HPDE6-E6E7 (cell line): ENCODE measurements around the gene SC5D.
A peak's percentile ranks its signal among the peaks of the same experiment; 100 is the strongest.

ENCODE experiments used
- DNase-seq: peaks from one replicate; pipeline ENCODE4 v3.0.0; 2011; ENCODE audit warnings: missing footprints; ENCODE audit errors: extremely low spot score

SC5D gene

DNA sequence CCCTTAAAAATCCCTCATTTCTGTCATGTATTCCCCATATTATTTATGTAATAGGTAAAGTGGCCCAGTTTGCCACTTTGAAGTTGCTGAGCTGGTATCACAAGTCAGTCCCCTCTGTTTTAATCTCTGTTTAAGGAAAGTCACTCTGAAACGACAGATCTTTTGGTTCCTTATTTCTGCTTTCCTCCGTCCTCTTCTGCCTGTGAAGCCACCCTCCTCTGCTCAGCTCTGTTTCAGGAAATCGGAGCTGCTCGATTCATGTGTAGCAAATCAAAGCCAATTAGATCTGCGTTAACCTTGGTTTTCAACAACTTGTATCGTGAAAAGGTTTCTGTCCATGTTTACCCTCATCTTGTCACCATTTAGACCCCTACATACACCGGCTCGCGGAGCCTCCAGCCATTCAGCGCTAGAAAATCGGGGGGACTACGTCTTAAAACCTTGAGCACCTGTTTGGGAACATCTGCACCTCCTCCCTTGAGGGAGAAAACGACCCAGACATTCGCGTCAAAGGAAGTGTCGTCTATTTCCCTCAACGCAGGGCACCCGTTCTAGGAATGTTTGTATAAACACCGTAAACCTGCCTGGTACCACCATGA lies 576 bp upstream of the SC5D start:
- DNase-seq = no peak

DNA sequence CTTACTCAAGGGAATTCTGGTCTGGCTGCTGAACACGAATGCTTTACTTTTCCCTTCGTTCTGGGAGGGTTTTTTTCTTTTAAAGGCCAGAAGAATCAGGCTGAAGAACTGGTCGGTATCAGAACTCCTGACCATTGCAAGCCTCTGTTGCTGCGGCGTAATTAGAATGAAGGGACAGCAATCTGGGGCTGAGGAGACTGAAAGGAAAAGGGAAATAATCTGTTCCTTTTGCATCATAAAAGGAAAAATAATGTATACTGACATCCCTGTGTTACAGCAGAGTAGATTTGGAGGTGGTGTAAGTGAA lies 670 bp downstream of the SC5D start:
- DNase-seq = no peak

GRCh38 chr11:121295246-121296029 lies 2.9 kb downstream of the SC5D start:
- DNase-seq = no peak

GRCh38 chr11:121297872-121298271 lies 5.3 kb downstream of the SC5D start:
- DNase-seq = no peak

DNA sequence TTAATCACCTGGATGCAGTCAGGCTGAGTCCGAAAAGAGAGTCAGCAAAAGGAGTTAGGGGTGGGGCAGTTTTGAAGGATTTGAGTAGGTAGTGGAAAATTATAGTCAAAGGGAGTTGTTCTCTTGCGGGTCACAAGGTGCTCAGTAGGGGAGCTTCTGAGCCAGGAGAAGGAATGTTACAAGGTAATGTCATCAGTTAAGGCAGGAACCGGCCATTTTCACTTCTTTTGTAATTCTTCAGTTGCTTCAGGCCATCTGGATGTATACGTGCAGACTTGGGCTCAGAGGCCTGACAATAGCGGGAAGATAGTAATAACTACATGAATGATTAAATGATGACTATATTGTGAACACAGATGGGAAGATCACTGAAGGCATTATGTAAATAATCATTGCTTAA lies 6.2 kb downstream of the SC5D start:
- no peak for DNase-seq

DNA sequence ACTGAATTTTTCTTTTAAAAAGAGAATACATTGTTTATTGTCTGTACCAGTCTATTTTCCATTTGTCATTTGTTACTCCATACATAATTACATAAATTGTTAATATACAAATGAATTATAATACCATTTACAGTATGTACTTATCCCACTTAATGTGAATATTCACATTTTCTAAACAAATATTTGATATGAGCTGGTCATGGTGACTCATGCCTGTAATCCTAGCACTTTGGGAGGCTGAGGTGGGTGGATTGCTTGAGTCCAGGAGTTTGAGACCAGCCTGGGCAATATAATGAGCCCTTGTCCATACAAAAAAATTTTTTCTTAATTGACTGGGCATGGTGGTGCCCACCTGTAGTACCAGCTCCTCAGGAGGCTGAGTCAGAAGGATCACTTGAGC lies 6.8 kb downstream of the SC5D start:
- DNase-seq = no peak

GRCh38 chr11:121300313-121300971 lies 7.9 kb downstream of the SC5D start:
- no peak for DNase-seq

- no peak for DNase-seq
Observed at GRCh38 chr11:121300972-121301699, 8.6 kb downstream of the SC5D start.

GRCh38 chr11:121304759-121305158 lies 12.2 kb downstream of the SC5D start:
- no peak for DNase-seq

- DNase-seq = no peak
Observed at GRCh38 chr11:121308816-121309215, 16.2 kb downstream of the SC5D start.

- no peak for DNase-seq
Observed at GRCh38 chr11:121309688-121310087, 17.1 kb downstream of the SC5D start.

GRCh38 chr11:121310908-121311307 lies 18.3 kb downstream of the SC5D start:
- no peak for DNase-seq

DNA sequence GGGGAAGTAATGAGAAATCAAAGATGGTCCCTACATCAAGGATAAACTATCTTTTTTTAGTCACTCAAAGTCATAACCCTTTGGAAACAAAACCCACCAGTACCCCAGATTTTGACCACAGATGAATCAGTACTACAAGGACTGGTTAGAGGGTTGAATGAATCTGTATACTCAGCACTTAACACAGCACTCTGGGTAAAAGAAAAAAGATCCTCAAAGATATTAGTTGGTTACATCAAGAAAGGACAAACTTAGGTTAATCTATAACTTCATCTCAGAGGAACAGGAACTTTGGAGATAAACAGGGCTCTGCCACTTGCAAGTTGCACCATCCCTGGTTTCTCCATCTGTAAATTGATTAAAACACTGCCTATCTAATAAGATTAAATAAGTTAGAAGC lies 18.8 kb downstream of the SC5D start:
- no peak for DNase-seq

DNA sequence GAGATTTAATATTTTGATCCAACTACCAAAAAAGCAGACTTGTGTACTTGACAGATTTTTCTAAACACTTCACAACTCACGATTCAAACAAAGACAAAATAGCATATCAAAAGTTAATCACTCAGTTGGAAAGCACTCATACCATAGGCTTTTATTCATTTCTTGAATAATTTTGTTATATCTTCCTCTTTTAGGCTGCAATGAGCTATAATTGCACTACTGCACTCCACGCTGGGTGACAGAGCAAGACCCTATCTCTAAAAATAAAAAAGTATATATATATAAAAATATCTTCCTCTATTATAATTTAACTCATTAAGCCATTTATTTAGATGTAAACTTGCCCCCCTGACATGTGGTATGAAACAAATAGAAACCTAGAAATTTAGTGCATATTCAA lies 19.9 kb downstream of the SC5D start:
- DNase-seq = no peak

GRCh38 chr11:121318848-121319834 lies 26.6 kb downstream of the SC5D start:
- peak; percentile 43 for DNase-seq

GRCh38 chr11:121321614-121322243 lies 29.2 kb downstream of the SC5D start:
- DNase-seq = peak; percentile 41

GRCh38 chr11:121323046-121323607 lies 30.6 kb downstream of the SC5D start:
- no peak for DNase-seq

DNA sequence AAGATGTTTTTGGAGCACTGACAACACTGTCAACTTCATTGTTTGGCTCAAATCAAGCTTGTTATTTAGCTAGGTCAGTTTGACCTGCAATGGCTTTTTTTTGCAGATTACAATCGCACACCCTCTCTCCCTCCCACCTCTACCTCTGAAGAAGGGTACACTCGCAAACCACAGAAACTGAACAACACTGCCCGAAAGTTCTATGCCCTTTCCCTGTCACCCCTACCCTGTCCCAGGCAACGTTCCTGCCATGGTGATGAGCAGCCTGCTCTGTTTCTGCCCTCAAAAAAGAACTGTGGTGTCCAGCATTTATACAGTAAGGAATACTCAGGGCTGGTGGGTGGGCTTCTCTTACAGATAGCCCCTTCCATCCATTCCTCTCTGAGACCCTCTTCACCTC lies 33.7 kb downstream of the SC5D start:
- DNase-seq = no peak

DNA sequence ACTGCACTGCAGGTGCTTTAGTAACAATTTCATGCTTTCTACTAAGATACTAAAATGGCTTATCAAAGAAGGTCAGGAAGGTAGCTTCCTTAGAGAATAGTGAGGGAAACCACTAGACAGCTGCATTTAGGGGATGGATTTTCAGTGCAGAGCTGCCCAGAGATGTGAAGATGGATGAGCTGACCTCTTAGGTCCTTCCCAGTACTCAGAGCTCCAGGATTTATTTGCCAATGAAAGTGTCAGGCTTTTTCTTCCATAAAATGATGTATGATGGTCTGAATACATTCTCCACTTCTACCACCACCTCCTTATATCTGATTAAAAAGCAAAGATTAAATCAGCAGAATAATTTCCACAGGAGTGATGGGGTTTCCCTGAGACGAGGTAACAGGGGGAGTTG lies 35.0 kb downstream of the SC5D start:
- no peak for DNase-seq

GRCh38 chr11:121328176-121328966 lies 35.8 kb downstream of the SC5D start:
- no peak for DNase-seq
